Osteoblast (primary cell): ENCODE results near the gene SPATS2L. TPM values are rescaled to one million over a fixed set of nuclear protein-coding genes. Genes with fewer than 3 reads are reported as not detected.

Experiments used
- DNase-seq: peaks from one replicate; pipeline ENCODE4 v3.0.0; 2011; ENCODE audit warnings: low spot score, mixed read lengths; ENCODE audit not compliant: insufficient read length; ENCODE audit errors: missing footprints
- H2AFZ ChIP-seq: 2 replicates; pipeline ENCODE4 v1.6.0; 2011; ENCODE audit warnings: mild to moderate bottlenecking, low read length
- H3K27ac ChIP-seq: 2 replicates; pipeline ENCODE4 v1.5.1; 2011; ENCODE audit warnings: mild to moderate bottlenecking, low read depth, low read length, moderate library complexity
- H3K27me3 ChIP-seq: 2 replicates; pipeline ENCODE4 v1.6.0; 2012; ENCODE audit warnings: mild to moderate bottlenecking, control low read depth, inconsistent platforms, low read length, moderate library complexity; ENCODE audit not compliant: insufficient read depth
- H3K36me3 ChIP-seq: 2 replicates; pipeline ENCODE4 v1.5.1; 2011; ENCODE audit warnings: mild to moderate bottlenecking, low read length, control low read depth, moderate library complexity; ENCODE audit not compliant: insufficient read depth
- H3K4me1 ChIP-seq: 2 replicates; pipeline ENCODE4 v1.5.1; 2011; ENCODE audit warnings: mild to moderate bottlenecking, low read length, control low read depth, moderate library complexity; ENCODE audit not compliant: insufficient read depth
- H3K4me2 ChIP-seq: 2 replicates; pipeline ENCODE4 v1.6.0; 2011; ENCODE audit warnings: mild to moderate bottlenecking, low read length; ENCODE audit not compliant: insufficient read depth
- H3K4me3 ChIP-seq: fragments of 200-600 bp; sonication (generic); 3 replicates; pipeline ENCODE4 v1.5.1; 2012; ENCODE audit warnings: mild to moderate bottlenecking, low read length, inconsistent platforms; ENCODE audit not compliant: insufficient read depth
- H3K79me2 ChIP-seq: 2 replicates; pipeline ENCODE4 v1.6.0; 2012; ENCODE audit warnings: mild to moderate bottlenecking, low read length, control low read depth, inconsistent platforms; ENCODE audit not compliant: insufficient read depth
- H3K9me3 ChIP-seq: 2 replicates; pipeline ENCODE4 v1.5.1; 2011; ENCODE audit warnings: low read depth, low read length, control low read depth
- H4K20me1 ChIP-seq: 2 replicates; pipeline ENCODE4 v1.6.0; 2012; ENCODE audit warnings: mild to moderate bottlenecking, low read length, control low read depth; ENCODE audit not compliant: insufficient read depth
- total RNA-seq: library from RNA; depleted of rRNA; stranded (reverse); fragments of >200 nt; gene quantifications from 2 replicates; pipeline ENCODE4 v1.2.3, GENCODE V29; 2012
- TF ChIP-seq, protein P1 (sequence below): IDR thresholded peaks from 2 replicates; pipeline ENCODE4 v1.5.1; 2011; ENCODE audit warnings: mild to moderate bottlenecking, low read depth, low read length, moderate library complexity; ENCODE audit errors: extremely low read depth

The SPATS2L gene
- total RNA-seq, 1 donor: 74.6 TPM

GRCh38 chr2:200310545-200310971, 4.1 kb downstream of the SPATS2L start:
- Histone ChIP-seq H3K4me1 (peaks cover 42% of the 10 kb centered on the region), H3K9me3 (no peaks in the 10 kb centered on the region), H2AFZ (peak overlapping the region; percentile 4), H3K4me3 (peak overlapping the region; percentile 3), H3K36me3 (no peaks in the 10 kb centered on the region), H4K20me1 (peaks cover 10% of the 10 kb centered on the region), H3K79me2 (peaks cover 82% of the 10 kb centered on the region), H3K27me3 (no peaks in the 10 kb centered on the region), H3K27ac (peak overlapping the region; percentile 61), H3K4me2 (peak overlapping the region; percentile 65)
- DNase-seq: peak; percentile 76
- TF ChIP-seq, protein P1, sequence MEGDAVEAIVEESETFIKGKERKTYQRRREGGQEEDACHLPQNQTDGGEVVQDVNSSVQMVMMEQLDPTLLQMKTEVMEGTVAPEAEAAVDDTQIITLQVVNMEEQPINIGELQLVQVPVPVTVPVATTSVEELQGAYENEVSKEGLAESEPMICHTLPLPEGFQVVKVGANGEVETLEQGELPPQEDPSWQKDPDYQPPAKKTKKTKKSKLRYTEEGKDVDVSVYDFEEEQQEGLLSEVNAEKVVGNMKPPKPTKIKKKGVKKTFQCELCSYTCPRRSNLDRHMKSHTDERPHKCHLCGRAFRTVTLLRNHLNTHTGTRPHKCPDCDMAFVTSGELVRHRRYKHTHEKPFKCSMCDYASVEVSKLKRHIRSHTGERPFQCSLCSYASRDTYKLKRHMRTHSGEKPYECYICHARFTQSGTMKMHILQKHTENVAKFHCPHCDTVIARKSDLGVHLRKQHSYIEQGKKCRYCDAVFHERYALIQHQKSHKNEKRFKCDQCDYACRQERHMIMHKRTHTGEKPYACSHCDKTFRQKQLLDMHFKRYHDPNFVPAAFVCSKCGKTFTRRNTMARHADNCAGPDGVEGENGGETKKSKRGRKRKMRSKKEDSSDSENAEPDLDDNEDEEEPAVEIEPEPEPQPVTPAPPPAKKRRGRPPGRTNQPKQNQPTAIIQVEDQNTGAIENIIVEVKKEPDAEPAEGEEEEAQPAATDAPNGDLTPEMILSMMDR: no peak

GRCh38 chr2:200311139-200311538, 4.6 kb downstream of the SPATS2L start:
- Histone ChIP-seq H3K4me3 (no peak overlapping the region), H3K36me3 (no peaks in the 10 kb centered on the region), H4K20me1 (peaks cover 10% of the 10 kb centered on the region), H3K4me2 (peak overlapping the region; percentile 65), H3K79me2 (peaks cover 87% of the 10 kb centered on the region), H3K27ac (peak overlapping the region; percentile 61), H2AFZ (peak overlapping the region; percentile 4), H3K4me1 (peaks cover 48% of the 10 kb centered on the region), H3K27me3 (no peaks in the 10 kb centered on the region), H3K9me3 (no peaks in the 10 kb centered on the region)
- TF ChIP-seq, protein P1: no peak
- DNase-seq: peak; percentile 77

DNA sequence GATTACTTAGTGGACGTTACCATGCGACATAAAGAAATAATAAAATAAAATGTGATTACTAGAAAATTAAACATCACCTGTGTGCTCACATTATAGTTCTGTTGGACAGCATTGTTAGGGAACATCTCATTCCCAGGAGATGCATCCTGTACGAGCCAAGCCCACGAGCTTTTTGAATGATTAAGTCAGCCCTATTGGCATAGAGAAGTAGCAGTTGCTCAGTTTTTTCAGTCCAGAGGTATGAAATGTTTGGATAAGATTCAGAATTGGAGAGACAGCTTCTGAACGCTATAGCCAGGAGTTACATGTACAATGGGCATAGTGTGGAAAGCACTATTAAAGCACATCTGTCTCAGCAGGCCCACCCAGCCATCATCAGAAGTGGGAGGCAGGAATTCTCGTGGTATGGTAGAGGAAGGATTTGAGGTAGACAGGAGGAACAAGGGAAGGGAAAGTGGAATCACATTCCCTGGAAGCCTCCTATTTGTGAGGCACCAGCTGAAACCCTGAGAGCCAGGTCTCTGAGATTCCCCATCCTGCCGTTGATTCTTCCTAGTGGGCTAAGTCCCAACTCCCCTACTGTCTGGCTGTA, 8.6 kb downstream of the SPATS2L start:
- Histone ChIP-seq H3K4me3 (no peak overlapping the region), H3K4me1 (peaks cover 62% of the 10 kb centered on the region), H3K9me3 (no peaks in the 10 kb centered on the region), H3K27me3 (no peaks in the 10 kb centered on the region), H3K4me2 (peak overlapping the region; percentile 57), H4K20me1 (peaks cover 10% of the 10 kb centered on the region), H3K36me3 (no peaks in the 10 kb centered on the region), H2AFZ (no peak overlapping the region), H3K79me2 (peaks cover 93% of the 10 kb centered on the region), H3K27ac (peak overlapping the region; percentile 58)
- no peak for DNase-seq
- TF ChIP-seq, protein P1: no peak

GRCh38 chr2:200317975-200318374, 11.5 kb downstream of the SPATS2L start:
- H3K9me3 ChIP-seq: no peaks in the 10 kb centered on the region
- H3K4me3 ChIP-seq: no peak overlapping the region
- no peak overlapping the region for H3K4me2 ChIP-seq
- TF ChIP-seq, protein P1: no peak
- H4K20me1 ChIP-seq: peaks cover 10% of the 10 kb centered on the region
- DNase-seq: no peak
- H2AFZ ChIP-seq: no peak overlapping the region
- H3K36me3 ChIP-seq: no peaks in the 10 kb centered on the region
- no peaks in the 10 kb centered on the region for H3K27me3 ChIP-seq
- peaks cover 46% of the 10 kb centered on the region for H3K4me1 ChIP-seq
- H3K79me2 ChIP-seq: peaks cover 92% of the 10 kb centered on the region
- peak overlapping the region; percentile 25 for H3K27ac ChIP-seq
